NCI-H2081 (cell line): Measurements from ENCODE around the gene ABO.
A peak's percentile ranks its signal among the peaks of the same experiment; 100 is the strongest.
"Not testable (repeated sequence)": the region's sequence is repeated elsewhere in the genome, so short reads cannot be mapped to it uniquely, and the experiment has no call there.

Experiments
- DNase-seq, 2 experiments: peaks; one replicate each; lab custom pipeline; 2025; lab: John Stamatoyannopoulos, UW

The ABO gene

GRCh38 chr9:133263557-133263956, 11.4 kb downstream of the ABO start:
- no peak for DNase-seq

- DNase-seq: no peak
These were observed 12.8 kb downstream of the ABO start for GRCh38 chr9:133262226-133262625.

- DNase-seq: no peak
These were observed 13.3 kb downstream of the ABO start for GRCh38 chr9:133261753-133262120.

GRCh38 chr9:133261103-133261752, 13.8 kb downstream of the ABO start:
- no peak for DNase-seq

GRCh38 chr9:133260334-133261102, 14.5 kb downstream of the ABO start:
- DNase-seq: no peak

- no peak for DNase-seq
These were observed 16.7 kb downstream of the ABO start for GRCh38 chr9:133258061-133259015.

GRCh38 chr9:133257465-133257956, 17.5 kb downstream of the ABO start:
- DNase-seq: no peak

GRCh38 chr9:133256686-133257091, 18.3 kb downstream of the ABO start:
- DNase-seq: no peak

- no peak for DNase-seq
These were observed 18.9 kb downstream of the ABO start for GRCh38 chr9:133256136-133256461.

GRCh38 chr9:133255371-133256135, 19.4 kb downstream of the ABO start:
- no peak for DNase-seq

GRCh38 chr9:133254471-133254870, 20.5 kb downstream of the ABO start:
- no peak for DNase-seq

- no peak for DNase-seq
These were observed 21.7 kb downstream of the ABO start for GRCh38 chr9:133253268-133253667.

GRCh38 chr9:133252301-133253020, 22.5 kb downstream of the ABO start:
- DNase-seq: peak in 1 of 2 experiments; percentile 23

- no peak for DNase-seq
These were observed 23.2 kb downstream of the ABO start for GRCh38 chr9:133251773-133252172.

- not testable (repeated sequence) for DNase-seq
These were observed 23.8 kb downstream of the ABO start for GRCh38 chr9:133251221-133251620.

GRCh38 chr9:133250741-133251170, 24.2 kb downstream of the ABO start:
- no peak for DNase-seq

- DNase-seq: no peak
These were observed 25.7 kb downstream of the ABO start for GRCh38 chr9:133249337-133249736.

- DNase-seq: no peak
These were observed 26.2 kb downstream of the ABO start for GRCh38 chr9:133248726-133249295.

- no peak for DNase-seq
These were observed 27.4 kb downstream of the ABO start for GRCh38 chr9:133247632-133248031.

GRCh38 chr9:133246991-133247390, 28.0 kb downstream of the ABO start:
- DNase-seq: no peak

- no peak for DNase-seq
These were observed 28.4 kb downstream of the ABO start for GRCh38 chr9:133246562-133246961.
